ENCODE results near the gene HAND1. TPM values are rescaled to one million over a fixed set of nuclear protein-coding genes. Genes with fewer than 3 reads are reported as not detected.

Gene HAND1
- total RNA-seq, 1 donor from 2014 or later: not detected

DNA sequence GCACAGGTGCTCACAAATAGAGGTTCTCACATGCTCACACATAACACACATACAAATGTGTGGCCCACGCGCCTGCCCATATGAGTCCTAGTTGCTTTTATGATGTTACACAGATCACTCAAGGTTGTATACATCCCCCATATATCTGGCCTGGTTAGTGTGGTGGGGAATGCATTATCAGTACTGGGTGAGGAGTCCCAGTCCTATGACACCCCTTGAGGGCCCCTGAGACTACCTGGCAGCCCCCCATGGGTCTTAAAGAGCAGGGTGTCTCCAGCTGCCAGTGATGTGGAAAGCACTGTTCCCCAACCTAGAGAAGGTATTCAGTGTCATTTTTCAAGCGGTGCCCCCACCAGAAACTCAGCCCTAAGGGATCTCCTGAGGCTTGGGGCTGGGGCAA lies 2.8 kb upstream of the HAND1 start:
- intact Hi-C loops (cut with DNase I): no loop called here
- Histone ChIP-seq H3K9me3 (no peaks in the 10 kb centered on the region), H3K27ac (no peak overlapping the region), H3K4me1 (peaks cover 40% of the 10 kb centered on the region), H3K36me3 (no peaks in the 10 kb centered on the region), H3K27me3 (peaks cover 43% of the 10 kb centered on the region), H3K4me3 (no peak overlapping the region)
- DNase-seq (ENCODE audit: extremely low spot score in 2 of 2): no peak
- no peak for TF ChIP-seq POLR2A (IDR thresholded peaks at IDR 0.05)
- TF ChIP-seq POLR2AphosphoS5 (IDR thresholded peaks at IDR 0.05; ENCODE audit: insufficient read depth in 1 of 2, low read depth in 1 of 2): no peak
- TF ChIP-seq CTCF (IDR thresholded peaks at IDR 0.05): no peak

DNA sequence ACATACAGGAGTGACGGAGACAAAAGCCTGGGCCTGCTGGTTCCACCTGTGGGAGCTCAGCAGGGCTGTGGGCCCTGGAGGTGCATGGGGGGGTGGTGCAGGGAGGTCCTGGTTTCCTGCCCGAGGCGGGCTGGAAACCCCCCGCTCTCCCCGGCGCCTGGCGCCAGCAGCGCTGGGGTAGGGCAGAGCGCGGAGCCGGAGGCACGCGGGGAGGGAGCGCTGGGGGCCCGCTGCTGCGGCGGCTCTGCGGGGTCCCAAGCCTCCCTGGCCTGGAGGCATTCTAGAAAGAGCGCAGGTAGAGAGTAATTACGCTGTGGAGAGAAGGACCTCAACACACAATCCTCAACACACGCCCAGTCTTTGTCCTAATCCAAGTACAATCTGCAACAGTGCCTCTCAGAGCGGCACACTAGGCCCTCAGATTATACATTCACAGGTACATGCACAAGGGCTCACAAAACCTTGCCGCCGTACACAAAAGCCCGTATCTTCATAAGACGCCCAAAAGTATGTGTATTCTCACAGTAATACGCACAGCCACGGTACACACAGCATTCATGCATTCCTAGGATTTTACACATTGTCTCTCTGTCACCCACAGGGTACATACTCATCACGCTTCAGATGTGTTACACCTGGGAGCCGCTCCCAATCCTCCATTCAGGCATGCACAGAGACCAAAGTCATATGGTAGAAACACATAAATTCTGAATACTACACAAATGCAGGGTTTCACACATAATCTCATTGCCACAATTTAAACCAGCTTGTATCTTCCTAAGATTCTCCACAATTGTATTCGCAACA lies 2.1 kb upstream of the HAND1 start:
- Histone ChIP-seq H3K27ac (no peak overlapping the region), H3K4me3 (no peak overlapping the region), H3K9me3 (no peaks in the 10 kb centered on the region), H3K4me1 (peaks cover 46% of the 10 kb centered on the region), H3K27me3 (peaks cover 50% of the 10 kb centered on the region), H3K36me3 (no peaks in the 10 kb centered on the region)
- intact Hi-C loops (cut with DNase I): no loop called here
- DNase-seq (ENCODE audit: extremely low spot score in 2 of 2): no peak
- no peak for TF ChIP-seq CTCF (IDR thresholded peaks at IDR 0.05)
- no peak for TF ChIP-seq POLR2AphosphoS5 (IDR thresholded peaks at IDR 0.05; ENCODE audit: insufficient read depth in 1 of 2, low read depth in 1 of 2)
- no peak for TF ChIP-seq POLR2A (IDR thresholded peaks at IDR 0.05)

- no peaks in the 10 kb centered on the region for H3K9me3 ChIP-seq
- TF ChIP-seq POLR2A (IDR thresholded peaks at IDR 0.05) (no peak), CTCF (IDR thresholded peaks at IDR 0.05) (no peak), POLR2AphosphoS5 (IDR thresholded peaks at IDR 0.05; ENCODE audit: insufficient read depth in 1 of 2, low read depth in 1 of 2) (no peak)
- H3K36me3 ChIP-seq: no peaks in the 10 kb centered on the region
- intact Hi-C loops (cut with DNase I): no loop called here
- H3K27me3 ChIP-seq: peaks cover 52% of the 10 kb centered on the region
- H3K4me1 ChIP-seq: peaks cover 46% of the 10 kb centered on the region
- H3K4me3 ChIP-seq: no peak overlapping the region
- no peak for DNase-seq (ENCODE audit: extremely low spot score in 2 of 2)
- no peak overlapping the region for H3K27ac ChIP-seq
These were observed 1.3 kb upstream of the HAND1 start for GRCh38 chr5:154479160-154479943.

GRCh38 chr5:154478752-154479159 lies 729 bp upstream of the HAND1 start:
- H3K27me3 ChIP-seq: peaks cover 47% of the 10 kb centered on the region
- peak overlapping the region in 1 of 2 donors; percentile 27 for H3K4me3 ChIP-seq
- intact Hi-C loops (cut with DNase I): no loop called here
- H3K27ac ChIP-seq: no peak overlapping the region
- DNase-seq (ENCODE audit: extremely low spot score in 2 of 2): no peak
- TF ChIP-seq POLR2A (IDR thresholded peaks at IDR 0.05) (no peak), POLR2AphosphoS5 (IDR thresholded peaks at IDR 0.05; ENCODE audit: insufficient read depth in 1 of 2, low read depth in 1 of 2) (no peak), CTCF (IDR thresholded peaks at IDR 0.05) (no peak)
- H3K36me3 ChIP-seq: no peaks in the 10 kb centered on the region
- H3K4me1 ChIP-seq: peaks cover 48% of the 10 kb centered on the region
- H3K9me3 ChIP-seq: no peaks in the 10 kb centered on the region
